Neural crest cell (in vitro differentiated cells): Measurements from ENCODE around the gene HMGB1. TPM values are rescaled to one million over a fixed set of nuclear protein-coding genes. Genes with fewer than 3 reads are reported as not detected.
"Not testable (repeated sequence)": the region's sequence is repeated elsewhere in the genome, so short reads cannot be mapped to it uniquely, and the experiment has no call there.

Experiments
- DNase-seq: peaks from one replicate; pipeline ENCODE4 v3.0.0; 2021; ENCODE audit warnings: low read depth, mixed read lengths, low spot score
- H3K27ac Mint-ChIP-seq: one replicate; pipeline ENCODE4 v1.8.0; 2021; ENCODE audit warnings: mild to moderate bottlenecking, mixed read lengths; ENCODE audit not compliant: unreplicated experiment
- H3K27me3 Mint-ChIP-seq: 2 replicates; pipeline ENCODE4 v1.8.0; 2021; ENCODE audit warnings: low read depth, mild to moderate bottlenecking, mixed read lengths
- H3K36me3 Mint-ChIP-seq: 2 replicates; pipeline ENCODE4 v1.8.0; 2021; ENCODE audit warnings: low read depth, mild to moderate bottlenecking, mixed read lengths
- H3K4me1 Mint-ChIP-seq: 2 replicates; pipeline ENCODE4 v1.8.0; 2021; ENCODE audit warnings: mixed read lengths
- H3K4me3 Mint-ChIP-seq: one replicate; pipeline ENCODE4 v1.8.0; 2021; ENCODE audit warnings: mild to moderate bottlenecking, mixed read lengths
- H3K9me3 Mint-ChIP-seq: 2 replicates; pipeline ENCODE4 v1.8.0; 2021; ENCODE audit warnings: mixed read lengths
- CTCF ChIP-seq: fragments of 200-600 bp; sonication (generic); conservative IDR thresholded peaks from 2 replicates; pipeline ENCODE4 v1.5.0; 2021; ENCODE audit warnings: antibody characterized with exemption, mild to moderate bottlenecking
- total RNA-seq: library from RNA; stranded (reverse); gene quantifications from 2 replicates; pipeline ENCODE4 v1.2.1, GENCODE V29; 2021

Gene HMGB1
- total RNA-seq, 1 donor from 2014 or later, result 735 TPM

GRCh38 chr13:30446126-30446500 lies 19.6 kb downstream of the HMGB1 start:
- DNase-seq, result no peak
- Mint-ChIP-seq H3K4me3 (peak overlapping the region; percentile 61), H3K9me3 (no peaks in the 10 kb centered on the region), H3K27ac (no peak overlapping the region), H3K4me1 (peaks cover 21% of the 10 kb centered on the region), H3K36me3 (no peaks in the 10 kb centered on the region), H3K27me3 (peaks cover 10% of the 10 kb centered on the region)
- no peak for TF ChIP-seq CTCF

GRCh38 chr13:30443957-30444404 lies 21.8 kb downstream of the HMGB1 start:
- no peak overlapping the region for H3K4me3 Mint-ChIP-seq
- no peak for TF ChIP-seq CTCF
- no peaks in the 10 kb centered on the region for H3K9me3 Mint-ChIP-seq
- no peak overlapping the region for H3K27ac Mint-ChIP-seq
- H3K4me1 Mint-ChIP-seq, result peaks cover 21% of the 10 kb centered on the region
- DNase-seq, result no peak
- H3K27me3 Mint-ChIP-seq, result peaks cover 10% of the 10 kb centered on the region
- no peaks in the 10 kb centered on the region for H3K36me3 Mint-ChIP-seq

DNA sequence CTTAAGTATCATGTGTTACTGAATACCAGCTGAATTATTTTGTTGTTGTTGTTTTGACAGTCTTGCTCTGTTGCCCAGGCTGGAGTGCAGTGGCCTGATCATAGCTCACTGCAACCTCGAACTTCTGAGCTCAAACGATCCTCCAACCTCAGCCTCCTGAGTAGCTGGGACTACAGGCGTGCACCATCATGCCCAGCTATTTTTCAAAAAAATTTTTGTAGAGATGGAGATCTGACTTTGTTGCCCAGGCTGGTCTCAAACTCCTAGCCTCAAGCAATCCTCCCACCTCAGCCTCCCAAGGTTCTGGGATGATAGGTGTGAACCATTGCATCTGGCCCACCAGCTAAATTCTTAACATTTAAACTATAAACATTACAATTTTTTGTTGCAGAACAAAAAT lies 22.2 kb downstream of the HMGB1 start:
- H3K27ac Mint-ChIP-seq, DNase-seq, H3K9me3 Mint-ChIP-seq, H3K4me3 Mint-ChIP-seq, H3K36me3 Mint-ChIP-seq: not testable (repeated sequence)
- peaks cover 21% of the 10 kb centered on the region for H3K4me1 Mint-ChIP-seq
- H3K27me3 Mint-ChIP-seq, result peaks cover 10% of the 10 kb centered on the region

DNA sequence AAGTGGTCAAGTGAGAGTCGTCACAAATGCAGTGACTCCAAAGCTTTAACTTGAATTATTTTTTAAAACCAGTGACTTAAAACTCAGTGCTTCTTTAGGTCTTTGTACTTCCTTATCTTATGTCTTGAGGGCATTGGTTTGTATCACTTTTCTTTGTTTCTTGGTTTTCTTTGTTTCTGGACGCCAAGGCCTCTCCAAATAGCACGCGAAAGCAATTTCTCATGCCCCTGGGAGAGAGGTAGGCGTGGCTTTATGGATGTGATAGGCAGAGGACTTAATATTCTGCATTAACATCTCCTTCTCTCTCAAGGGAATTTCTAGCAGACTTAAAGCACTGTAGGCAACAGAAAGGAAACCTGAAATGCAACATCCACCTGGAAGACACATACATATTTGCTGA lies 22.8 kb downstream of the HMGB1 start:
- Mint-ChIP-seq H3K36me3 (no peaks in the 10 kb centered on the region), H3K4me3 (no peak overlapping the region), H3K27me3 (peaks cover 10% of the 10 kb centered on the region), H3K27ac (no peak overlapping the region), H3K9me3 (no peaks in the 10 kb centered on the region), H3K4me1 (peaks cover 21% of the 10 kb centered on the region)
- no peak for TF ChIP-seq CTCF
- no peak for DNase-seq

DNA sequence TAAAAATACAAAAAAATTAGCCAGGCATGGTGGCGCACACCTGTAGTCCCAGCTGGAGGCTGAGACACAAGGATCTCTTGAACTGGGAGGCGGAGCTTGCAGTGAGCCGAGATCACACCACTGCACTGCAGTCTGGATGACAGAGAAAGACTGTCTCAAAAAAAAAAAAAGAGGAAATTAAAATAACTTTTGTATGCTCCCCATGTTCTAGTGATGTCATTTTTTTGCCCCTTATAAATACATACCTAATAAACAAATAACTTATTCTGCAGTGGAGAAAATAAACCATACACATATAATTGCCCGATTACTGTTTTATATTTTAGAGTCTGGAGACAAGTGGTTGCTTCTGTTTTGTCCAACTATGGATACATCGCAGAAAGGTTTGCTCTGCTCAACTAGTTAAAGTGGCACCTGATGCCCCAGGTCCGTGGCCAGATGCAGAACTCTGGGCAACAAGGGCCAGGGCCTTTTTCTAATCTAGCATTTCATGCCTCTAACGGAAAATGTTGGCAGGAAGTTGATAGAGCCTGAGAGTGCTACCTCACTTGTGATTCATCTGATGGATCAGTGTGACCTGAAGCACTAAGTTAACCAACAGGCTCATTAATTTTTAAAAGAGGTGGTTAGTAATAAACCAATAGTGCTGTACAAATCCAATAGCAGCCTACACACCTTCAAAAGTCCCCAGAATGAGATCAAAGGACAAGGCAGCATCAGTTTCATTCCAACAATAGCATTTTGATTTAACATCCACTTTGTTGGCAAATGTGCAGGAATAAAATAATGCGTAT lies 24.6 kb downstream of the HMGB1 start:
- Mint-ChIP-seq H3K27me3 (peaks cover 9% of the 10 kb centered on the region), H3K4me3 (no peak overlapping the region), H3K4me1 (peaks cover 18% of the 10 kb centered on the region), H3K9me3 (no peaks in the 10 kb centered on the region), H3K36me3 (no peaks in the 10 kb centered on the region), H3K27ac (no peak overlapping the region)
- no peak for DNase-seq
- TF ChIP-seq CTCF, result no peak

- Mint-ChIP-seq H3K9me3 (no peaks in the 10 kb centered on the region), H3K27me3 (peaks cover 3% of the 10 kb centered on the region), H3K4me3 (no peak overlapping the region), H3K36me3 (no peaks in the 10 kb centered on the region), H3K4me1 (peaks cover 3% of the 10 kb centered on the region), H3K27ac (no peak overlapping the region)
- no peak for TF ChIP-seq CTCF
- DNase-seq, result no peak
Measured at GRCh38 chr13:30438286-30438685, 27.4 kb downstream of the HMGB1 start.
